A549 treated with DMSO at 1 μM for 4 hours (cell line): ENCODE results near the gene RRP12. TPM values are rescaled to one million over a fixed set of nuclear protein-coding genes. Genes with fewer than 3 reads are reported as not detected.

Experiments used
- total RNA-seq: library from RNA; stranded (reverse); fragments of 200-300 nt; extraction: Qiagen RNA extraction; gene quantifications from 5 replicates; pipeline ENCODE4 v1.2.3, GENCODE V29; 2022; ENCODE audit warnings: low read depth

RRP12 gene
- total RNA-seq, result 58.5 to 74.6 TPM (median 60.5 TPM) in 5 replicates

GRCh38 chr10:97400665-97401454 lies at the start of gene RRP12:
Gene RRP12, minus strand, starts transcription at chr10:97401340. Its CDS starts 109 bp downstream, at chr10:97401231.

DNA sequence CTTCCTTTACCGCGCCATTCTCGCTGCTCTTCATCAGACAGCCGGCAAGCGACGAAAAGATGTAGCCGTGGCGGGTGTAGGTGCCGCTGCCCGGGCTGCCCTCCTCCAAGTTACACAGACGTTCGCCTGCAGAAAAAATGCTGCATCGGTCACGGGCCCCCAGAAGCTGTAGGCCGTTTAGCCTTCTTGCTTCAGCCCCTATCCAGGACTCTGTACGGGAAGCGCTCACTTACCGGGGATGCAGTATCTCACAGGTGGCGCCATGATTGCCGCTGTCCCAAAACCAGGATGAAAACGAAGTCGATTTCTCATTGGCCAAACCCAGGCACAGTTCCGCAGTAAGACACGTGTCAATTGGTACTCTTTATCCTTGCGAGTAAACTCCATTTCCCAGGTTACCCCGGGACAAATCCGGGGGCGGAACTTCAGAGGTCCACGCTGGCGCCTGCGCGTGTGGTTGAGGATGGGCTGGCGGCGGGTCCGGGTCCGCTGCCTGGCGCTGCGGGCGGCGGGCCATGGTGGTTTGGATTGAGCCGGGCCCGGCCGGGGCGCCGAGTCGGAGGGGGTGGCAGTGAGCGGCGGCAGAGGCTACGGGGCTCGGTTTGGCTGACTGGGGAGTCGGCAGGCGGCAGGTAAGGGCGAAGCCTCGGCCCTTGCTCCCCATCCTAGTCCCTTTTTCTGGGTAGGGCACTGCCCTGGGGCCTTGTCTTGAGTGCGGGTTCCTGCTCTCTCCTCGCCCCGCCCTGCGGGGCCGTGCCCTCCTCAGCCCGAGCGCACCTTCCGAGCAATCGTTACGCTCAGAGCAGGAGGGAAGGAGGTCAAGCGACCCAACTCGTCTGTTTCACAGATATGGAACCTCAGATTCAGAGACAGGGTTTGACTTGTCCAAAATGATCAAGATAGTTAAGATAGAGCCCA lies 44.8 kb upstream of the RRP12 start, which contains the start of the genes EXOSC1 and ZDHHC16:
Gene EXOSC1 (minus strand): TSS at position 285 of the 918 bp plus-strand sequence. CDS start 21 bp downstream, at position 264.
Gene ZDHHC16 (plus strand): TSS at position 454 of the 918 bp plus-strand sequence. CDS start 5,501 bp downstream, outside the sequence.

DNA sequence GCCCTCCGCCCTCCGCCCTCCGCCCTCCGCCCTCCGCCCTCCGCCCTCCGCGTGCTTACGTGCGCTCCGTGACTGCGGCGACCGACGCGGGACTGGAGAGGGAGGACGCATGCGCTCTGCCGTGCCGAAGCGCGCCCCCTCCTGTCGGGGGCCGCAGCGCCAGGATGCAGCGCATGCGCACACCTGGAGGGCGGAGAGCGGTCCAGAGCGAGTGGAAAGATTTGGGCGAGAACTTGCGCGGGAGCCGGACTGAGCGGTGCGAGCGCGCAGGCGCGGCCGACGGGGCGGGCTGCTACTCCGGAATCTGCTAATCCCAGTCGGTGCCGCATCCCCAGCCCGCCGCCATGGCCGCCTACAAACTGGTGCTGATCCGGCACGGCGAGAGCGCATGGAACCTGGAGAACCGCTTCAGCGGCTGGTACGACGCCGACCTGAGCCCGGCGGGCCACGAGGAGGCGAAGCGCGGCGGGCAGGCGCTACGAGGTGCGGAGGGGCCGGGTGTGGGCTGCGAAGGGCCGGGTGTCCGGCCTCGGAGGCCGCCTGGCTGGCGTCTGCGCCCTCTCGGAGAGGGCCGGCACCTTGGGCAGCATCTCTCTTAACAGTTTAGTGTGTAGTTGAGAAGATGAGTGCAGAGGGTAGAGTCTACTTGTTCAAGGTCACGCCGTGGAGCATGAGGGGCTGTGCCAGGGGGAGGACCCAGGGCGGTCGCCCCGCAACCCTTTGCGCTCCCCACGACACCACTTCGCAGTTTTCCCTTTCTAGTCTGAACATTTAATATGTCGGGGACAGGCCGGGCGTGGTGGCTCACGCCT lies 25.0 kb upstream of the RRP12 start, which contains the start of gene PGAM1:
Gene PGAM1 (plus strand): TSS at position 228 of the 812 bp plus-strand sequence. CDS start 117 bp downstream, at position 345.

GRCh38 chr10:97334370-97335175 lies 66.6 kb downstream of the RRP12 start, which contains the start of gene FRAT2:
Gene FRAT2, minus strand, starts transcription at chr10:97334729. Its CDS starts 157 bp downstream, at chr10:97334572.

DNA sequence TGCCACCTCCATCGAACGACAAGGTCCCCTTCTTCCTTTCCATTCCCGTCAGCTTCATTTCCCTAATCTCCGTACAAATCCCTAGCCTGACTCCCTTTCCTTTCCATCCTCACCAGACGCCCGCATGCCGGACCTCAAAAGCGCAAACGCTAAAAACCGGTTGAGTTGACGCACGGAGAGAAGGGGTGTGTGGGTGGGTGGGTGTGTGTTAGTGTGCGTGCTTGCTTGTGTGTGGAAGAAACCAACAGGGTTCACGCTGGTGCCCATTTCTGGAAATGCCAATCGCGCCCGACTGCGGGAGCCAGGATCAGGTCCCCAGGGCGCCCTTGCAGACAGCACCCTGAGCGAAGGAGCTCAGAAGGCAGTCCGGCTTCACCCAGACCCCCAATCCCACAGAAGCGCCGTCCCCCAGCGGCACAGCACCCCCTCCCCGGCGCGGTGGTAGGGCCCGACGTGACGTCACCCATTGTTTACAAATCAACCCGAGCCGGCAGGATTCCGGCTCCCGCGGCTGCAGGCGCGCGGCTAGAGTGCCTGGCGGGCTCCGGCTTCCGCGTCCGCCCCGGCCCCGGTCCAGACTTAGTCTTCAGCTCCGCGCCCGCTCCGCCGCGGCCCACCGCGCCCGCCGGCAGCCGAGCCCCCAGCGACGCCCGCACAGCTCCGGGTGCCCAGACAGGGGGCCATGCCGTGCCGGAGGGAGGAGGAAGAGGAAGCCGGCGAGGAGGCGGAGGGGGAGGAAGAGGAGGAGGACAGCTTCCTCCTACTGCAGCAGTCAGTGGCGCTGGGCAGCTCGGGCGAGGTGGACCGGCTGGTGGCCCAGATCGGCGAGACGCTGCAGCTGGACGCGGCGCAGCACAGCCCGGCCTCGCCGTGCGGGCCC lies 82.1 kb downstream of the RRP12 start, which contains the start of gene FRAT1:
Gene FRAT1 (plus strand): TSS at position 500 of the 880 bp plus-strand sequence. CDS start 183 bp downstream, at position 683.

Other genes with a start within 250 kb of the RRP12 start
- 0.03 to 0.07 TPM (median 0.04 TPM) in 5 replicates for gene SLIT1, start 215.4 kb downstream of the RRP12 start, total RNA-seq
- 5.0 to 6.3 TPM (median 5.3 TPM) in 5 replicates for gene ARHGAP19, start 108.7 kb downstream of the RRP12 start, total RNA-seq
- gene FRAT1, start 82.1 kb downstream of the RRP12 start, total RNA-seq, result 0.78 to 2.2 TPM (median 1.7 TPM) in 5 replicates
- 6.0 to 8.5 TPM (median 8.2 TPM) in 5 replicates for gene FRAT2, start 66.6 kb downstream of the RRP12 start, total RNA-seq
- gene PGAM1, start 24.9 kb upstream of the RRP12 start, total RNA-seq, result 583 to 640 TPM (median 631 TPM) in 5 replicates
- gene EXOSC1, start 44.7 kb upstream of the RRP12 start, total RNA-seq, result 53.5 to 58.6 TPM (median 54.4 TPM) in 5 replicates
- gene ZDHHC16, start 44.8 kb upstream of the RRP12 start, total RNA-seq, result 44.6 to 56.7 TPM (median 50.7 TPM) in 5 replicates
- gene MMS19, start 97.1 kb upstream of the RRP12 start, total RNA-seq, result 34.2 to 51.5 TPM (median 48.9 TPM) in 5 replicates
- gene UBTD1, start 97.6 kb upstream of the RRP12 start, total RNA-seq, result 15.7 to 20.4 TPM (median 17.4 TPM) in 5 replicates
- gene ANKRD2, start 171.4 kb upstream of the RRP12 start, total RNA-seq, result 2.9 to 5.1 TPM (median 4.3 TPM) in 5 replicates
- gene HOGA1, start 183.0 kb upstream of the RRP12 start, total RNA-seq, result 0.57 to 1.2 TPM (median 0.96 TPM) in 5 replicates
- not detected in 5 replicates for gene C10orf62, start 188.4 kb upstream of the RRP12 start, total RNA-seq
- gene MORN4, start 232.2 kb upstream of the RRP12 start, total RNA-seq, result 6.8 to 8.5 TPM (median 7.3 TPM) in 5 replicates
- 27.9 to 32.8 TPM (median 31.9 TPM) in 5 replicates for gene PI4K2A, start 239.3 kb upstream of the RRP12 start, total RNA-seq